GM10266 (cell line): ENCODE measurements around the gene TPRKB.
"Not testable (repeated sequence)": the region's sequence is repeated elsewhere in the genome, so short reads cannot be mapped to it uniquely, and the experiment has no call there.

Experiments
- DNase-seq: peaks from one replicate; pipeline ENCODE4 v3.0.0; 2012; ENCODE audit errors: extremely low spot score
- CTCF ChIP-seq: IDR thresholded peaks from 2 replicates; pipeline ENCODE4 v1.5.1; 2012; ENCODE audit warnings: mild to moderate bottlenecking, low read depth; ENCODE audit not compliant: control insufficient read depth, insufficient read depth; ENCODE audit errors: missing control alignments

The TPRKB gene

GRCh38 chr2:73730810-73731209 is 6.3 kb downstream of the TPRKB start:
- DNase-seq: no peak
- TF ChIP-seq CTCF: no peak

DNA sequence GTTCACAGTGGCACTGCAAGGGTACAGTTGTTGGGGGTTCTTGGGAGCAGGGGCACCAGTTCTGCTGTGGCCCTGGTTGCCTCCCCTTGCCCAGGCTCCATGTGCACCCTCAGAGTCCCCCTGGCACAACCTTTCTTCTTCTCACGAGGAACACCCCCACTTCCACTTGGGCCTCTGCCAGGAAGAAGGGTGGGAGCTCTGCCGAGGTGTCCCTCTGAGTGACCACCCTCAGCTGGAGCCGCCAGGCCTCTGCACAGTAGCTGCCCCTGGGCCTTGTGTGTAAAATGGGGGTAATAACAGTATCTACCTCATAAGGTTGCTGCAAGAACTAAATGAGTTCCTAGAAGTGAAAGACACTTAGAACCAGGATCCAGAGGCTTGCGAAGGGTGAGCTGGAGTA is 8.4 kb downstream of the TPRKB start:
- DNase-seq: no peak
- no peak for TF ChIP-seq CTCF

GRCh38 chr2:73728043-73728442 is 9.1 kb downstream of the TPRKB start:
- DNase-seq: no peak
- TF ChIP-seq CTCF: no peak

DNA sequence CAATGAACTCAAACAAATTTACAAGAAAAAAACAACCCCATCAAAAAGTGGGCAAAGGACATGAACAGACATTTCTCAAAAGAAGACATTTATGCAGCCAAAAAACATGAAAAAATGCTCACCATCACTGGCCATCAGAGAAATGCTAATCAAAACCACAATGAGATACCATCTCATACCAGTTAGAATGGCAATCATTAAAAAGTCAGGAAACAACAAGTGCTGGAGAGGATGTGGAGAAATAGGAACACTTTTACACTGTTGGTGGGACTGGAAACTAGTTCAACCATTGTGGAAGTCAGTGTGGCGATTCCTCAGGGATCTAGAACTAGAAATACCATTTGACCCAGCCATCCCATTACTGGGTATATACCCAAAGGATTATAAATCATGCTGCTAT is 10.5 kb downstream of the TPRKB start:
- DNase-seq: not testable (repeated sequence)

- TF ChIP-seq CTCF: no peak
- no peak for DNase-seq
Measured at GRCh38 chr2:73718851-73719621, 18.1 kb downstream of the TPRKB start.

DNA sequence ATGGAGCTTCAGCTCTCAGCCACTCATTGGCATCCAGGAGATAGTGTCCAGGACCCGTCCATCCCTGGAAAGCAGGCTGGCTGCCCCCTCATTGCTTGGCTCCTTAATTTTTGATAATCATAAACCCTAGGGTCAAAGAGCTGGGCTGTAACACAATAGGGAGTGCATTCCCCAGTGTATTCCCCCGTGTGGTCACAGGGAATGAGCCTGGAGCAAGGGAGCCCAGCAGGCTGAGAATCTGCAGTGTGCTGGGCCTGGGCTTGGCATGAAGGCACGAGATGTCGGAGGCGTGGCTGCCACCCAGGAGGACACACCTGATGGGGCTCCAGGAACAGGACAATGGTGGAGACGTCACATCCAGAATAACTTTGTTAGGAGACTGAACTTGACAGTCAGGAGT is 18.7 kb downstream of the TPRKB start:
- no peak for DNase-seq
- no peak for TF ChIP-seq CTCF

- not testable (repeated sequence) for DNase-seq
Measured at GRCh38 chr2:73717695-73718094, 19.4 kb downstream of the TPRKB start.

- TF ChIP-seq CTCF: no peak
- DNase-seq: no peak
Measured at GRCh38 chr2:73717251-73717606, 19.9 kb downstream of the TPRKB start.
